ENCODE results near the gene PRKN. TPM values are rescaled to one million over a fixed set of nuclear protein-coding genes. Genes with fewer than 3 reads are reported as not detected.

PRKN gene
- total RNA-seq, 1 donor from 2014 or later = 2.6 TPM

- H3K36me3 ChIP-seq = no peaks in the 10 kb centered on the region
- intact Hi-C loops (cut with DNase I) = no loop called here
- H3K27me3 ChIP-seq = no peaks in the 10 kb centered on the region
- TF ChIP-seq CTCF (IDR thresholded peaks at IDR 0.05) = no peak
- DNase-seq (ENCODE audit: low spot score in 2 of 2) = no peak
- H3K9me3 ChIP-seq = no peaks in the 10 kb centered on the region
- H3K4me1 ChIP-seq = no peaks in the 10 kb centered on the region
- H3K27ac ChIP-seq = no peak overlapping the region
- H3K4me3 ChIP-seq = no peak overlapping the region
Observed at GRCh38 chr6:162238675-162239074, 488.9 kb downstream of the PRKN start.

GRCh38 chr6:162237331-162237730, 490.2 kb downstream of the PRKN start:
- H3K36me3 ChIP-seq = no peaks in the 10 kb centered on the region
- no peak for TF ChIP-seq CTCF (IDR thresholded peaks at IDR 0.05)
- DNase-seq (ENCODE audit: low spot score in 2 of 2) = no peak

GRCh38 chr6:162234631-162235030, 492.9 kb downstream of the PRKN start:
- no peak for DNase-seq (ENCODE audit: low spot score in 2 of 2)
- Histone ChIP-seq H3K27me3 (no peaks in the 10 kb centered on the region), H3K4me1 (no peaks in the 10 kb centered on the region), H3K36me3 (no peaks in the 10 kb centered on the region), H3K27ac (no peak overlapping the region), H3K4me3 (no peak overlapping the region), H3K9me3 (no peaks in the 10 kb centered on the region)
- no peak for TF ChIP-seq CTCF (IDR thresholded peaks at IDR 0.05)
- intact Hi-C loops (cut with DNase I) = no loop called here

More at GRCh38 chr6:162237331-162237730, 490.2 kb downstream of the PRKN start:
- Histone ChIP-seq H3K27ac (no peak overlapping the region), H3K4me3 (no peak overlapping the region), H3K9me3 (no peaks in the 10 kb centered on the region), H3K4me1 (no peaks in the 10 kb centered on the region), H3K27me3 (no peaks in the 10 kb centered on the region)
- intact Hi-C loops (cut with DNase I) = no loop called here

GRCh38 chr6:162230147-162230752, 497.3 kb downstream of the PRKN start:
- Histone ChIP-seq H3K9me3 (no peaks in the 10 kb centered on the region), H3K27me3 (no peaks in the 10 kb centered on the region), H3K4me3 (no peak overlapping the region), H3K27ac (no peak overlapping the region), H3K36me3 (no peaks in the 10 kb centered on the region), H3K4me1 (no peaks in the 10 kb centered on the region)
- intact Hi-C loops (cut with DNase I) = no loop called here
- TF ChIP-seq CTCF (IDR thresholded peaks at IDR 0.05) = no peak
- no peak for DNase-seq (ENCODE audit: low spot score in 2 of 2)

GRCh38 chr6:162229093-162229492, 498.5 kb downstream of the PRKN start:
- intact Hi-C loops (cut with DNase I) = no loop called here
- no peak for TF ChIP-seq CTCF (IDR thresholded peaks at IDR 0.05)

GRCh38 chr6:162226803-162227202, 500.8 kb downstream of the PRKN start:
- Histone ChIP-seq H3K27me3 (no peaks in the 10 kb centered on the region), H3K36me3 (no peaks in the 10 kb centered on the region), H3K9me3 (no peaks in the 10 kb centered on the region), H3K4me1 (no peaks in the 10 kb centered on the region), H3K4me3 (no peak overlapping the region), H3K27ac (no peak overlapping the region)
- no peak for DNase-seq (ENCODE audit: low spot score in 2 of 2)
- no peak for TF ChIP-seq CTCF (IDR thresholded peaks at IDR 0.05)
- intact Hi-C loops (cut with DNase I) = no loop called here

More at GRCh38 chr6:162229093-162229492, 498.5 kb downstream of the PRKN start:
- Histone ChIP-seq H3K27me3 (no peaks in the 10 kb centered on the region), H3K9me3 (no peaks in the 10 kb centered on the region), H3K4me1 (no peaks in the 10 kb centered on the region), H3K27ac (no peak overlapping the region), H3K4me3 (no peak overlapping the region), H3K36me3 (no peaks in the 10 kb centered on the region)
- no peak for DNase-seq (ENCODE audit: low spot score in 2 of 2)
